Measurements from ENCODE around the gene CYSRT1.

DNA sequence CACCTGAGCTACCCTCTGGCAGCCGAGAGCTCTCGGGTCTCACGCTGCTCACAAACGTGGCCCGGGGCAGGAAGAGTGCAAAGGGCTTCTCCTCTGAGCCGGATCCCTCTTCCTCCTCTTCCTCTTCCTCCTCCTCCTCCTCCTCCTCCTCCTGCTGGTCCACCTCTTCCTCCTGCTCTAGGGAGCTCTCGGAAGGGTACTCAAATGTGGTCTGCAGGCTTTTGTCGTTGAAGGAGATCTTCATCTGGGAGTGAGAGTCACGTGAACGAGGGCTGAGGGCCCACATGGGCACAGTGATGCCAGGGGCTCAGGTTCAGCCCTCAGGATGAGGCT, 32.6 kb upstream of the CYSRT1 start:
- TF ChIP-seq, protein P1, sequence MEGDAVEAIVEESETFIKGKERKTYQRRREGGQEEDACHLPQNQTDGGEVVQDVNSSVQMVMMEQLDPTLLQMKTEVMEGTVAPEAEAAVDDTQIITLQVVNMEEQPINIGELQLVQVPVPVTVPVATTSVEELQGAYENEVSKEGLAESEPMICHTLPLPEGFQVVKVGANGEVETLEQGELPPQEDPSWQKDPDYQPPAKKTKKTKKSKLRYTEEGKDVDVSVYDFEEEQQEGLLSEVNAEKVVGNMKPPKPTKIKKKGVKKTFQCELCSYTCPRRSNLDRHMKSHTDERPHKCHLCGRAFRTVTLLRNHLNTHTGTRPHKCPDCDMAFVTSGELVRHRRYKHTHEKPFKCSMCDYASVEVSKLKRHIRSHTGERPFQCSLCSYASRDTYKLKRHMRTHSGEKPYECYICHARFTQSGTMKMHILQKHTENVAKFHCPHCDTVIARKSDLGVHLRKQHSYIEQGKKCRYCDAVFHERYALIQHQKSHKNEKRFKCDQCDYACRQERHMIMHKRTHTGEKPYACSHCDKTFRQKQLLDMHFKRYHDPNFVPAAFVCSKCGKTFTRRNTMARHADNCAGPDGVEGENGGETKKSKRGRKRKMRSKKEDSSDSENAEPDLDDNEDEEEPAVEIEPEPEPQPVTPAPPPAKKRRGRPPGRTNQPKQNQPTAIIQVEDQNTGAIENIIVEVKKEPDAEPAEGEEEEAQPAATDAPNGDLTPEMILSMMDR (IDR thresholded peaks at IDR 0.05) = no peak
- TF ChIP-seq POLR2A (IDR thresholded peaks at IDR 0.05) = no peak
